Activated T-cell treated with anti-CD3 and anti-CD28 coated beads for 4 hours (primary cell): ENCODE measurements around the gene VWA5B2.
"Not testable (repeated sequence)": the region's sequence is repeated elsewhere in the genome, so short reads cannot be mapped to it uniquely, and the experiment has no call there.

ENCODE experiments used
- DNase-seq: peaks from one replicate; pipeline ENCODE4 v3.0.0-alpha.2; 2020

Gene VWA5B2

GRCh38 chr3:184248454-184249411 is 19.3 kb downstream of the VWA5B2 start, which contains the start of gene ALG3:
Gene ALG3 (minus strand): TSS chr3:184248962. CDS start chr3:184248940, 22 bp downstream.
- DNase-seq = peak; percentile 83

- DNase-seq = peak; percentile 89
These were observed 20.2 kb downstream of the VWA5B2 start, which contains the start of gene EEF1AKMT4 for GRCh38 chr3:184249412-184250166. Gene EEF1AKMT4 (plus strand): TSS chr3:184249672. CDS start chr3:184249695, 23 bp downstream.

GRCh38 chr3:184250167-184250828 is 20.9 kb downstream of the VWA5B2 start:
- DNase-seq = peak; percentile 90

GRCh38 chr3:184255291-184256039 is 26.1 kb downstream of the VWA5B2 start:
- no peak for DNase-seq

GRCh38 chr3:184257083-184257915 is 27.9 kb downstream of the VWA5B2 start:
- DNase-seq = no peak

- no peak for DNase-seq
These were observed 29.5 kb downstream of the VWA5B2 start for GRCh38 chr3:184258926-184259325.

GRCh38 chr3:184259396-184259877 is 30.1 kb downstream of the VWA5B2 start:
- DNase-seq = no peak

- DNase-seq = no peak
These were observed 30.7 kb downstream of the VWA5B2 start for GRCh38 chr3:184259878-184260723.

- DNase-seq = no peak
These were observed 31.4 kb downstream of the VWA5B2 start for GRCh38 chr3:184260724-184261269.

GRCh38 chr3:184261270-184261853 is 32.0 kb downstream of the VWA5B2 start, which contains the start of gene CAMK2N2:
Gene CAMK2N2 (minus strand): TSS chr3:184261553. CDS start chr3:184261285, 268 bp downstream.
- DNase-seq = peak; percentile 33

- DNase-seq = peak; percentile 30
These were observed 32.7 kb downstream of the VWA5B2 start for GRCh38 chr3:184261854-184262763.

- no peak for DNase-seq
These were observed 33.4 kb downstream of the VWA5B2 start for GRCh38 chr3:184262764-184263179.

- not testable (repeated sequence) for DNase-seq
These were observed 37.9 kb downstream of the VWA5B2 start for GRCh38 chr3:184267249-184267648.

- no peak for DNase-seq
These were observed 42.9 kb downstream of the VWA5B2 start for GRCh38 chr3:184272269-184272668.

GRCh38 chr3:184275381-184275701 is 46.0 kb downstream of the VWA5B2 start:
- no peak for DNase-seq

GRCh38 chr3:184275961-184276910 is 46.9 kb downstream of the VWA5B2 start, which contains the start of gene ECE2:
Gene ECE2 (plus strand): TSS chr3:184276022. CDS start chr3:184276154, 132 bp downstream.
- no peak for DNase-seq

GRCh38 chr3:184277366-184277765 is 48.0 kb downstream of the VWA5B2 start:
- no peak for DNase-seq
